ENCODE data around the gene REV3L.

GRCh38 chr6:111521497-111522270 lies 38.7 kb upstream of the REV3L start:
- no peak for TF ChIP-seq POLR2AphosphoS5 (IDR thresholded peaks at IDR 0.05; ENCODE audit: low read depth, low read length)
- no peak for TF ChIP-seq POLR2A (IDR thresholded peaks at IDR 0.05; ENCODE audit: low read depth, low read length)
